Measurements from ENCODE around the gene PIWIL4.

- TF ChIP-seq CTCF (IDR thresholded peaks at IDR 0.05; ENCODE audit: low read length) (no peak), EZH2phosphoT487 (IDR thresholded peaks at IDR 0.05; ENCODE audit: low read length) (no peak)
These were observed 7.2 kb downstream of the PIWIL4 start for GRCh38 chr11:94574193-94574961.

Measured in MM.1S (cell line).